ENCODE results near the gene TNS1. TPM values are rescaled to one million over a fixed set of nuclear protein-coding genes. Genes with fewer than 3 reads are reported as not detected.

The TNS1 gene
- total and polyA plus RNA-seq, 8 donors = 38.5 to 166 (median 102) TPM

- no peak overlapping the region for H3K27ac ChIP-seq
- WGBS, 2 donors = 91 to 97% methylated on average over 3 of the region's 3 CpGs
- no peak overlapping the region for H3K4me3 ChIP-seq
- TF ChIP-seq, protein P1, sequence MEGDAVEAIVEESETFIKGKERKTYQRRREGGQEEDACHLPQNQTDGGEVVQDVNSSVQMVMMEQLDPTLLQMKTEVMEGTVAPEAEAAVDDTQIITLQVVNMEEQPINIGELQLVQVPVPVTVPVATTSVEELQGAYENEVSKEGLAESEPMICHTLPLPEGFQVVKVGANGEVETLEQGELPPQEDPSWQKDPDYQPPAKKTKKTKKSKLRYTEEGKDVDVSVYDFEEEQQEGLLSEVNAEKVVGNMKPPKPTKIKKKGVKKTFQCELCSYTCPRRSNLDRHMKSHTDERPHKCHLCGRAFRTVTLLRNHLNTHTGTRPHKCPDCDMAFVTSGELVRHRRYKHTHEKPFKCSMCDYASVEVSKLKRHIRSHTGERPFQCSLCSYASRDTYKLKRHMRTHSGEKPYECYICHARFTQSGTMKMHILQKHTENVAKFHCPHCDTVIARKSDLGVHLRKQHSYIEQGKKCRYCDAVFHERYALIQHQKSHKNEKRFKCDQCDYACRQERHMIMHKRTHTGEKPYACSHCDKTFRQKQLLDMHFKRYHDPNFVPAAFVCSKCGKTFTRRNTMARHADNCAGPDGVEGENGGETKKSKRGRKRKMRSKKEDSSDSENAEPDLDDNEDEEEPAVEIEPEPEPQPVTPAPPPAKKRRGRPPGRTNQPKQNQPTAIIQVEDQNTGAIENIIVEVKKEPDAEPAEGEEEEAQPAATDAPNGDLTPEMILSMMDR (IDR thresholded peaks at IDR 0.05) = no peak
- DNase-seq (no peak), FAIRE-seq (no peak), ATAC-seq (no peak)
- H3K27me3 ChIP-seq = no peaks in the 10 kb centered on the region
- H3K36me3 ChIP-seq = peaks cover 0 to 91% (median 57%) of the 10 kb centered on the region in 3 donors
- no peaks in the 10 kb centered on the region for H3K4me1 ChIP-seq
- intact Hi-C loops (cut with DNase I) = no loop called here
- H3K9me3 ChIP-seq = no peaks in the 10 kb centered on the region
Measured at GRCh38 chr2:217866457-217866856, 136.3 kb downstream of the TNS1 start.

GRCh38 chr2:217864963-217865772 is 137.6 kb downstream of the TNS1 start:
- Histone ChIP-seq H3K36me3 (peaks cover 0 to 86% (median 44%) of the 10 kb centered on the region in 3 donors), H3K27me3 (no peaks in the 10 kb centered on the region), H3K9me3 (no peaks in the 10 kb centered on the region), H3K27ac (no peak overlapping the region), H3K4me3 (no peak overlapping the region), H3K4me1 (no peaks in the 10 kb centered on the region)
- FAIRE-seq (no peak), DNase-seq (no peak), ATAC-seq (no peak)
- intact Hi-C loops (cut with DNase I) = no loop called here
- WGBS, 2 donors = 77 to 78% methylated on average over 3 of the region's 3 CpGs
- TF ChIP-seq, protein P1 (IDR thresholded peaks at IDR 0.05) = no peak

- FAIRE-seq (no peak), DNase-seq (no peak), ATAC-seq (peak in 1 of 4 donors; percentile 5)
- H3K4me3 ChIP-seq = no peak overlapping the region
- intact Hi-C loops (cut with DNase I) = no loop called here
- H3K27ac ChIP-seq = no peak overlapping the region
- peaks cover 0 to 81% (median 34%) of the 10 kb centered on the region in 3 donors for H3K36me3 ChIP-seq
- H3K27me3 ChIP-seq = no peaks in the 10 kb centered on the region
- H3K4me1 ChIP-seq = no peaks in the 10 kb centered on the region
- TF ChIP-seq, protein P1 (IDR thresholded peaks at IDR 0.05) = no peak
- H3K9me3 ChIP-seq = no peaks in the 10 kb centered on the region
- 88 to 90% methylated on average over 5 of the region's 5 CpGs for WGBS, 2 donors
Measured at GRCh38 chr2:217863883-217864282, 138.9 kb downstream of the TNS1 start.

- no peaks in the 10 kb centered on the region for H3K4me1 ChIP-seq
- H3K9me3 ChIP-seq = no peaks in the 10 kb centered on the region
- WGBS, 2 donors = 91 to 94% methylated on average over 5 of the region's 5 CpGs
- ATAC-seq = no peak
- intact Hi-C loops (cut with DNase I) = no loop called here
- H3K27me3 ChIP-seq = no peaks in the 10 kb centered on the region
- no peak for FAIRE-seq
- no peak overlapping the region for H3K27ac ChIP-seq
- H3K36me3 ChIP-seq = peaks cover 0 to 59% (median 20%) of the 10 kb centered on the region in 3 donors
- DNase-seq = no peak
- H3K4me3 ChIP-seq = no peak overlapping the region
- TF ChIP-seq, protein P1 (IDR thresholded peaks at IDR 0.05) = no peak
Measured at GRCh38 chr2:217861334-217861877, 141.4 kb downstream of the TNS1 start.

- Histone ChIP-seq H3K27me3 (no peaks in the 10 kb centered on the region), H3K27ac (no peak overlapping the region), H3K36me3 (peaks cover 0 to 59% (median 8%) of the 10 kb centered on the region in 3 donors), H3K4me3 (no peak overlapping the region), H3K4me1 (no peaks in the 10 kb centered on the region), H3K9me3 (no peaks in the 10 kb centered on the region)
- TF ChIP-seq, protein P1 (IDR thresholded peaks at IDR 0.05) = no peak
- intact Hi-C loops (cut with DNase I) = no loop called here
- ATAC-seq (no peak), FAIRE-seq (no peak), DNase-seq (no peak)
- WGBS, 2 donors = 90 to 93% methylated on average over 5 of the region's 5 CpGs
Measured at GRCh38 chr2:217859926-217860325, 142.9 kb downstream of the TNS1 start.

Measured in pancreas (tissue), 10 donors.